WTC11 (cell line): ENCODE data around the gene SDHAF1. TPM values are rescaled to one million over a fixed set of nuclear protein-coding genes. Genes with fewer than 3 reads are reported as not detected.

ENCODE experiments used
- ATAC-seq: fragments of 200-7000 bp; cut with Tn5 transposase; 2 replicates; pipeline ENCODE4 v1.10.0; 2021; ENCODE audit warnings: mild to moderate bottlenecking, moderate library complexity
- CTCF ChIA-PET: fragments of 300-600 bp; sonication (Branson Sonifier 250); formaldehyde crosslinking; loops from one replicate; lab custom pipeline; 2021; ENCODE audit warnings: antibody characterized with exemption; lab: Charles Lee
- POLR2A ChIA-PET: fragments of 350-600 bp; sonication (Branson Sonifier 250); formaldehyde crosslinking; loops from one replicate; lab custom pipeline; 2021; ENCODE audit warnings: antibody characterized with exemption; lab: Charles Lee
- DNase-seq: peaks from one replicate; pipeline ENCODE4 v3.0.0; 2021; ENCODE audit warnings: low spot score
- H3K27ac Mint-ChIP-seq: 2 replicates; pipeline ENCODE4 v1.8.0; 2021; ENCODE audit warnings: mixed read lengths
- H3K27me3 Mint-ChIP-seq: 2 replicates; pipeline ENCODE4 v1.8.0; 2021; ENCODE audit warnings: low read depth, mild to moderate bottlenecking, moderate library complexity, mixed read lengths
- H3K36me3 Mint-ChIP-seq: 2 replicates; pipeline ENCODE4 v1.8.0; 2021; ENCODE audit warnings: mixed read lengths
- H3K4me1 Mint-ChIP-seq: 2 replicates; pipeline ENCODE4 v1.8.0; 2022; ENCODE audit warnings: mixed read lengths
- H3K4me3 Mint-ChIP-seq: 2 replicates; pipeline ENCODE4 v1.8.0; 2021; ENCODE audit warnings: mild to moderate bottlenecking, moderate library complexity, mixed read lengths
- H3K9me3 Mint-ChIP-seq: 2 replicates; pipeline ENCODE4 v1.8.0; 2021; ENCODE audit warnings: mixed read lengths
- ETV6 ChIP-seq: sonication (generic); formaldehyde crosslinking; IDR thresholded peaks from 2 replicates; pipeline ENCODE4 v1.8.1; 2022; ENCODE audit warnings: mild to moderate bottlenecking, missing genetic modification reagents
- FOXP1 ChIP-seq: sonication (generic); formaldehyde crosslinking; IDR thresholded peaks from 2 replicates; pipeline ENCODE4 v1.8.0; 2022; ENCODE audit warnings: missing genetic modification reagents, mild to moderate bottlenecking, moderate library complexity, borderline replicate concordance
- GTF2I ChIP-seq: fragments of 250-450 bp; sonication (Bioruptor Pico); conservative IDR thresholded peaks from 2 replicates; pipeline ENCODE4 v1.4.0; 2021; ENCODE audit warnings: mild to moderate bottlenecking
- IRF2 ChIP-seq: sonication (generic); formaldehyde crosslinking; IDR thresholded peaks from 2 replicates; pipeline ENCODE4 v1.8.0; 2022; ENCODE audit warnings: low read depth, missing genetic modification reagents, borderline replicate concordance
- MXD4 ChIP-seq: fragments of 250-450 bp; sonication (Bioruptor Pico); IDR thresholded peaks from 2 replicates; pipeline ENCODE4 v1.8.0; 2021; ENCODE audit warnings: mild to moderate bottlenecking, moderate library complexity, borderline replicate concordance
- NFYB ChIP-seq: sonication (generic); formaldehyde crosslinking; conservative IDR thresholded peaks from 2 replicates; pipeline ENCODE4 v1.8.0; 2022; ENCODE audit warnings: low read depth, missing genetic modification reagents
- NR2C2 ChIP-seq: sonication (generic); formaldehyde crosslinking; IDR thresholded peaks from 2 replicates; pipeline ENCODE4 v1.8.0; 2022; ENCODE audit warnings: mild to moderate bottlenecking, missing genetic modification reagents
- SMAD3 ChIP-seq: sonication (generic); formaldehyde crosslinking; IDR thresholded peaks from 2 replicates; pipeline ENCODE4 v1.8.0; 2022; ENCODE audit warnings: missing genetic modification reagents, mild to moderate bottlenecking, borderline replicate concordance
- total RNA-seq: library from RNA; stranded (reverse); gene quantifications from 3 replicates; pipeline ENCODE4 v1.2.3, GENCODE V29; 2021
- TF ChIP-seq, protein P1 (sequence below): sonication (generic); formaldehyde crosslinking; conservative IDR thresholded peaks from 2 replicates; pipeline ENCODE4 v1.8.1; 2022; ENCODE audit warnings: mild to moderate bottlenecking, missing genetic modification reagents
- TF ChIP-seq, protein P2 (sequence below): sonication (generic); formaldehyde crosslinking; IDR thresholded peaks from 2 replicates; pipeline ENCODE4 v1.8.1; 2023; ENCODE audit warnings: mild to moderate bottlenecking, missing genetic modification reagents, moderate library complexity
- TF ChIP-seq, protein P3 (sequence below): sonication (generic); formaldehyde crosslinking; IDR thresholded peaks from 2 replicates; pipeline ENCODE4 v1.8.0; 2023; ENCODE audit warnings: mild to moderate bottlenecking, missing genetic modification reagents
- TF ChIP-seq, protein P4 (sequence below): sonication (generic); formaldehyde crosslinking; IDR thresholded peaks from 2 replicates; pipeline ENCODE4 v1.8.1; 2023; ENCODE audit warnings: mild to moderate bottlenecking, moderate library complexity, missing genetic modification reagents
- TF ChIP-seq, protein P5 (sequence below): sonication (generic); formaldehyde crosslinking; IDR thresholded peaks from 2 replicates; pipeline ENCODE4 v1.8.1; 2022; ENCODE audit warnings: missing genetic modification reagents, borderline replicate concordance

SDHAF1 gene
- total RNA-seq, 1 experiment from 2014 or later: 20.8 TPM

DNA sequence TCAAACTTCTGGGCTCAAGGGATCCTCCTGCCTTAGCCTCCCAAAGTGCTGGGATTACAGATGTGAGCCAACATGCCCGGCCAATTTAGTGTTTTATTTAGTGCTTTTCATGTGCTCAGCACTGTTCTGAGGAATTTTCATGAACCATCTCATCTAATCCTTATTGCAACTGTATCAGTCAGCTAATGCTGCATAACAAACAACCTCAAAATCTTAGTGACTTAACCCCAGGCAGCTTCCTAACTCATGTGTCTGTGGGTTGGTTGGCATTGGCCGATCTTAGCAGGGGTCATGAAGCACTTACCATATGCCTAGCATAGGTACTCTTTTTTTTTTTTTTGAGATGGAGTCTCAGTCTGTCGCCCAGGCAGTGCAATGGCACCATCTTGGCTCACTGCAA lies 6.2 kb upstream of the SDHAF1 start:
- Mint-ChIP-seq H3K9me3 (peaks cover 5% of the 10 kb centered on the region; the same call in 1 of the 2 replicates), H3K4me1 (peaks cover 3% of the 10 kb centered on the region; the same call in 1 of the 2 replicates), H3K36me3 (no peaks in the 10 kb centered on the region), H3K27ac (no peak overlapping the region), H3K27me3 (peaks cover 57% of the 10 kb centered on the region), H3K4me3 (no peak overlapping the region)
- ChIA-PET POLR2A (interaction anchor here (0.7 kb wide), 1 partner anchor 39 kb away, joined by 3 read pairs; no protein-coding TSS in a partner anchor), CTCF (no interaction called here)
- no peak for ATAC-seq
- no peak for DNase-seq
- TF ChIP-seq IRF2 (no peak), GTF2I (CRISPR knock-in tag) (0 out of 2 replicates have a peak, but pooled peaks have one; percentile 17), MXD4 (CRISPR knock-in tag) (no peak)
- TF ChIP-seq, protein P1, sequence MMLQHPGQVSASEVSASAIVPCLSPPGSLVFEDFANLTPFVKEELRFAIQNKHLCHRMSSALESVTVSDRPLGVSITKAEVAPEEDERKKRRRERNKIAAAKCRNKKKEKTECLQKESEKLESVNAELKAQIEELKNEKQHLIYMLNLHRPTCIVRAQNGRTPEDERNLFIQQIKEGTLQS (CRISPR knock-in tag): no peak
- TF ChIP-seq, all 79 proteins: peak for 1

GRCh38 chr19:35990156-35990555 lies 4.8 kb upstream of the SDHAF1 start:
- Mint-ChIP-seq H3K4me3 (no peak overlapping the region), H3K27me3 (peaks cover 44% of the 10 kb centered on the region), H3K9me3 (peaks cover 5% of the 10 kb centered on the region; the same call in 1 of the 2 replicates), H3K4me1 (peaks cover 5% of the 10 kb centered on the region; the same call in 1 of the 2 replicates), H3K36me3 (no peaks in the 10 kb centered on the region), H3K27ac (no peak overlapping the region)
- TF ChIP-seq NR2C2 (CRISPR knock-in tag): no peak
- no peak for TF ChIP-seq ETV6 (CRISPR knock-in tag)
- no peak for TF ChIP-seq FOXP1 (CRISPR knock-in tag)
- TF ChIP-seq, protein P2, sequence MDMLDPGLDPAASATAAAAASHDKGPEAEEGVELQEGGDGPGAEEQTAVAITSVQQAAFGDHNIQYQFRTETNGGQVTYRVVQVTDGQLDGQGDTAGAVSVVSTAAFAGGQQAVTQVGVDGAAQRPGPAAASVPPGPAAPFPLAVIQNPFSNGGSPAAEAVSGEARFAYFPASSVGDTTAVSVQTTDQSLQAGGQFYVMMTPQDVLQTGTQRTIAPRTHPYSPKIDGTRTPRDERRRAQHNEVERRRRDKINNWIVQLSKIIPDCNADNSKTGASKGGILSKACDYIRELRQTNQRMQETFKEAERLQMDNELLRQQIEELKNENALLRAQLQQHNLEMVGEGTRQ: no peak
- no peak for TF ChIP-seq NFYB (CRISPR knock-in tag)
- TF ChIP-seq, protein P3, sequence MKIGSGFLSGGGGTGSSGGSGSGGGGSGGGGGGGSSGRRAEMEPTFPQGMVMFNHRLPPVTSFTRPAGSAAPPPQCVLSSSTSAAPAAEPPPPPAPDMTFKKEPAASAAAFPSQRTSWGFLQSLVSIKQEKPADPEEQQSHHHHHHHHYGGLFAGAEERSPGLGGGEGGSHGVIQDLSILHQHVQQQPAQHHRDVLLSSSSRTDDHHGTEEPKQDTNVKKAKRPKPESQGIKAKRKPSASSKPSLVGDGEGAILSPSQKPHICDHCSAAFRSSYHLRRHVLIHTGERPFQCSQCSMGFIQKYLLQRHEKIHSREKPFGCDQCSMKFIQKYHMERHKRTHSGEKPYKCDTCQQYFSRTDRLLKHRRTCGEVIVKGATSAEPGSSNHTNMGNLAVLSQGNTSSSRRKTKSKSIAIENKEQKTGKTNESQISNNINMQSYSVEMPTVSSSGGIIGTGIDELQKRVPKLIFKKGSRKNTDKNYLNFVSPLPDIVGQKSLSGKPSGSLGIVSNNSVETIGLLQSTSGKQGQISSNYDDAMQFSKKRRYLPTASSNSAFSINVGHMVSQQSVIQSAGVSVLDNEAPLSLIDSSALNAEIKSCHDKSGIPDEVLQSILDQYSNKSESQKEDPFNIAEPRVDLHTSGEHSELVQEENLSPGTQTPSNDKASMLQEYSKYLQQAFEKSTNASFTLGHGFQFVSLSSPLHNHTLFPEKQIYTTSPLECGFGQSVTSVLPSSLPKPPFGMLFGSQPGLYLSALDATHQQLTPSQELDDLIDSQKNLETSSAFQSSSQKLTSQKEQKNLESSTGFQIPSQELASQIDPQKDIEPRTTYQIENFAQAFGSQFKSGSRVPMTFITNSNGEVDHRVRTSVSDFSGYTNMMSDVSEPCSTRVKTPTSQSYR: no peak
- TF ChIP-seq, protein P4, sequence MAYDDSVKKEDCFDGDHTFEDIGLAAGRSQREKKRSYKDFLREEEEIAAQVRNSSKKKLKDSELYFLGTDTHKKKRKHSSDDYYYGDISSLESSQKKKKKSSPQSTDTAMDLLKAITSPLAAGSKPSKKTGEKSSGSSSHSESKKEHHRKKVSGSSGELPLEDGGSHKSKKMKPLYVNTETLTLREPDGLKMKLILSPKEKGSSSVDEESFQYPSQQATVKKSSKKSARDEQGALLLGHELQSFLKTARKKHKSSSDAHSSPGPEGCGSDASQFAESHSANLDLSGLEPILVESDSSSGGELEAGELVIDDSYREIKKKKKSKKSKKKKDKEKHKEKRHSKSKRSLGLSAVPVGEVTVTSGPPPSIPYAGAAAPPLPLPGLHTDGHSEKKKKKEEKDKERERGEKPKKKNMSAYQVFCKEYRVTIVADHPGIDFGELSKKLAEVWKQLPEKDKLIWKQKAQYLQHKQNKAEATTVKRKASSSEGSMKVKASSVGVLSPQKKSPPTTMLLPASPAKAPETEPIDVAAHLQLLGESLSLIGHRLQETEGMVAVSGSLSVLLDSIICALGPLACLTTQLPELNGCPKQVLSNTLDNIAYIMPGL: no peak
- TF ChIP-seq, protein P5, sequence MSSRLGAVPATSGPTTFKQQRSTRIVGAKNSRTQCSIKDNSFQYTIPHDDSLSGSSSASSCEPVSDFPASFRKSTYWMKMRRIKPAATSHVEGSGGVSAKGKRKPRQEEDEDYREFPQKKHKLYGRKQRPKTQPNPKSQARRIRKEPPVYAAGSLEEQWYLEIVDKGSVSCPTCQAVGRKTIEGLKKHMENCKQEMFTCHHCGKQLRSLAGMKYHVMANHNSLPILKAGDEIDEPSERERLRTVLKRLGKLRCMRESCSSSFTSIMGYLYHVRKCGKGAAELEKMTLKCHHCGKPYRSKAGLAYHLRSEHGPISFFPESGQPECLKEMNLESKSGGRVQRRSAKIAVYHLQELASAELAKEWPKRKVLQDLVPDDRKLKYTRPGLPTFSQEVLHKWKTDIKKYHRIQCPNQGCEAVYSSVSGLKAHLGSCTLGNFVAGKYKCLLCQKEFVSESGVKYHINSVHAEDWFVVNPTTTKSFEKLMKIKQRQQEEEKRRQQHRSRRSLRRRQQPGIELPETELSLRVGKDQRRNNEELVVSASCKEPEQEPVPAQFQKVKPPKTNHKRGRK (CRISPR knock-in tag): no peak
- no peak for TF ChIP-seq SMAD3 (CRISPR knock-in tag)
- ChIA-PET POLR2A (no interaction called here), CTCF (interaction anchor here (1.1 kb wide), 1 partner anchor 120 kb away, joined by 3 read pairs; no protein-coding TSS in a partner anchor)
- DNase-seq (no peak), ATAC-seq (no peak)
